ENCODE measurements around the gene SLC29A1. TPM values are rescaled to one million over a fixed set of nuclear protein-coding genes. Genes with fewer than 3 reads are reported as not detected.

Gene SLC29A1
- total and polyA plus RNA-seq, 2 experiments from 2014 or later, result 23.3 to 30.8 TPM

GRCh38 chr6:44221961-44222335 lies 1.4 kb upstream of the SLC29A1 start:
- DNase-seq (ENCODE audit: low spot score), result no peak
- no peak overlapping the region for H3K4me3 ChIP-seq
- no peaks in the 10 kb centered on the region for H3K27me3 ChIP-seq
- peak overlapping the region; percentile 16 for H3K4me2 ChIP-seq
- no peaks in the 10 kb centered on the region for H4K20me1 ChIP-seq (ENCODE audit: insufficient read depth, poor library complexity, severe bottlenecking)
- no peak overlapping the region for H3K27ac ChIP-seq
- H2AFZ ChIP-seq, result no peak overlapping the region
- no peaks in the 10 kb centered on the region for H3K9me2 ChIP-seq (replicated peaks; ENCODE audit: insufficient read depth)
- no peaks in the 10 kb centered on the region for H3K9me3 ChIP-seq (ENCODE audit: low read depth)
- peaks cover 8% of the 10 kb centered on the region for H3K79me2 ChIP-seq
- WGBS (ENCODE audit: low lambda C conversion rate, missing lambda C conversion rate), result 93% methylated on average over 1 of the region's 2 CpGs
- TF ChIP-seq EZH2 (IDR thresholded peaks at IDR 0.05; ENCODE audit: borderline replicate concordance), result no peak
- TF ChIP-seq CTCF (IDR thresholded peaks at IDR 0.05; ENCODE audit: poor library complexity), result no peak
- no peak for TF ChIP-seq EZH2phosphoT487 (IDR thresholded peaks at IDR 0.05; ENCODE audit: low read depth, severe bottlenecking, unreplicated experiment)
- peaks cover 56% of the 10 kb centered on the region for H3K4me1 ChIP-seq (ENCODE audit: insufficient read depth)
- H3K36me3 ChIP-seq (replicated peaks; ENCODE audit: insufficient read depth, low read depth), result no peaks in the 10 kb centered on the region

GRCh38 chr6:44222486-44223318 lies 693 bp upstream of the SLC29A1 start:
- Histone ChIP-seq H3K4me2 (peak overlapping the region; percentile 100), H3K27ac (no peak overlapping the region), H3K79me2 (peaks cover 8% of the 10 kb centered on the region), H4K20me1 (ENCODE audit: insufficient read depth, poor library complexity, severe bottlenecking) (no peaks in the 10 kb centered on the region), H3K4me3 (peak overlapping the region; percentile 82), H3K36me3 (replicated peaks; ENCODE audit: insufficient read depth, low read depth) (no peaks in the 10 kb centered on the region), H3K9me3 (ENCODE audit: low read depth) (no peaks in the 10 kb centered on the region), H3K27me3 (no peaks in the 10 kb centered on the region), H2AFZ (no peak overlapping the region), H3K9me2 (replicated peaks; ENCODE audit: insufficient read depth) (no peaks in the 10 kb centered on the region), H3K4me1 (ENCODE audit: insufficient read depth) (peaks cover 60% of the 10 kb centered on the region)
- TF ChIP-seq EZH2phosphoT487 (IDR thresholded peaks at IDR 0.05; ENCODE audit: low read depth, severe bottlenecking, unreplicated experiment) (no peak), EZH2 (IDR thresholded peaks at IDR 0.05; ENCODE audit: borderline replicate concordance) (no peak), CTCF (IDR thresholded peaks at IDR 0.05; ENCODE audit: poor library complexity) (no peak)
- DNase-seq (ENCODE audit: low spot score), result no peak
- WGBS (ENCODE audit: low lambda C conversion rate, missing lambda C conversion rate), result 26% methylated on average over 22 of the region's 26 CpGs

- H4K20me1 ChIP-seq (ENCODE audit: insufficient read depth, poor library complexity, severe bottlenecking), result no peaks in the 10 kb centered on the region
- no peak overlapping the region for H2AFZ ChIP-seq
- no peaks in the 10 kb centered on the region for H3K27me3 ChIP-seq
- H3K4me3 ChIP-seq, result peak overlapping the region; percentile 82
- TF ChIP-seq EZH2phosphoT487 (IDR thresholded peaks at IDR 0.05; ENCODE audit: low read depth, severe bottlenecking, unreplicated experiment), result no peak
- TF ChIP-seq CTCF (IDR thresholded peaks at IDR 0.05; ENCODE audit: poor library complexity), result no peak
- TF ChIP-seq EZH2 (IDR thresholded peaks at IDR 0.05; ENCODE audit: borderline replicate concordance), result no peak
- WGBS (ENCODE audit: low lambda C conversion rate, missing lambda C conversion rate), result 13% methylated on average over 10 of the region's 18 CpGs
- H3K79me2 ChIP-seq, result peaks cover 8% of the 10 kb centered on the region
- no peaks in the 10 kb centered on the region for H3K36me3 ChIP-seq (replicated peaks; ENCODE audit: insufficient read depth, low read depth)
- H3K27ac ChIP-seq, result no peak overlapping the region
- no peaks in the 10 kb centered on the region for H3K9me2 ChIP-seq (replicated peaks; ENCODE audit: insufficient read depth)
- no peak for DNase-seq (ENCODE audit: low spot score)
- peaks cover 47% of the 10 kb centered on the region for H3K4me1 ChIP-seq (ENCODE audit: insufficient read depth)
- H3K4me2 ChIP-seq, result peak overlapping the region; percentile 100
- H3K9me3 ChIP-seq (ENCODE audit: low read depth), result no peaks in the 10 kb centered on the region
Measured at GRCh38 chr6:44224029-44224964, 902 bp downstream of the SLC29A1 start.
